GM21515 (cell line): Measurements from ENCODE around the gene IQSEC1.

Experiments used
- ATAC-seq: cut with Tn5 transposase; IDR thresholded peaks from one replicate; pipeline ENCODE4 v1.9.1; 2021; ENCODE audit not compliant: unreplicated experiment

Gene IQSEC1

DNA sequence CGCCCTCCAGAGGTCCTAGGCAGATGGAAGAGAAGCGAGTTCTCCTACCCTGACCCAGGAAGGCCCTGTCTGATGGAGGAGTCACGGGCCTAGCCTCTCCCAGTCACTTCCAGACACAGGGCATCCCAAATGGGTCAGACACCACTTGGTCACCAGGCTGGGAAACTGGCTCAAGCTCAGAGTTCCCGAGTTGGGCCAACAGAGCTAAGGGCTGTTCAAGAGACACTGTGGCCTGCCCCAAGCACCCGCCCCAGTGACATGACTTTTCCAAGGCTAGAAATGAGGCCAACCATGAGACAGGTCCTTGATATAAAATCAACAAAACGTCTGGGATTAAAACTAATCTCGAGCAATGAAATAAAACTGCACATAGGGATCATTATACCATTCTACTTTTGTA lies 113.8 kb downstream of the IQSEC1 start:
- no peak for ATAC-seq

GRCh38 chr3:12957824-12958792 lies 115.1 kb downstream of the IQSEC1 start:
- no peak for ATAC-seq

DNA sequence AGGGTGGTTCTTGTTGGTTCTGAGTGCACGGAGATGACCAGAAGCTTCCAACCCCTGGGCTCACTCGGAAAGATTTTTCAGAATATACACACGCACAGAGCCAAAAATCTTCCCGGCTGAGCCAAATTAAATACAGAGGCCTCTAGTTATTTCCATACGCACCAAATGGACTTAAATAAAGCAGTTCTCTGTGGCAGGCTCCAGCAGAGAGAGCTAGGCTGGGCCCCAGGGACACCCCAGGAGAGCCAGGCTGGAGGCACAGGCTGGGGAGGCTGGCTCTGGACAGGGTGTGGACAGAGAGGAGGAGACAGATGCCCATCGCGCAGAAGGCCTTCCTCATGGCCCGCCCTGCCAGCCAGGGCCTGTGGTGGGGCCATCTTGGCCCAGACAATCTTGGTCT lies 115.9 kb downstream of the IQSEC1 start:
- no peak for ATAC-seq

DNA sequence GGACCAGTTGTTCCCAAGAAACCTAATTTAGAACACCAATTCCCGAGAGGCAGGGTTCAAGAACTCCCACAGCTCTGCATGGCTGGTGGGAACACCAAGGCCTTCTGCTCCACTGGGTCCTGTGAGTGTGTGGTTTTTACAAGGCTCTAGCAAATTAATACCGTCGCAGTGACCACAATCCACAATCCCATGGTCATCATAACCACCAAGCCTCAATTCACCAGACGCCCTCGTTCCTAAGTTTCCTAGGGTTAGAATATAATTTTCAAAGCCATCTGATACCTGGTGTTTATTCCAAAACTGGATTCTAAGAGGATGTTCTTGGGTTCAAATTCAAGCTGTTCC lies 116.9 kb downstream of the IQSEC1 start:
- ATAC-seq, result no peak

- no peak for ATAC-seq
Measured at GRCh38 chr3:12955651-12956315, 117.4 kb downstream of the IQSEC1 start.

DNA sequence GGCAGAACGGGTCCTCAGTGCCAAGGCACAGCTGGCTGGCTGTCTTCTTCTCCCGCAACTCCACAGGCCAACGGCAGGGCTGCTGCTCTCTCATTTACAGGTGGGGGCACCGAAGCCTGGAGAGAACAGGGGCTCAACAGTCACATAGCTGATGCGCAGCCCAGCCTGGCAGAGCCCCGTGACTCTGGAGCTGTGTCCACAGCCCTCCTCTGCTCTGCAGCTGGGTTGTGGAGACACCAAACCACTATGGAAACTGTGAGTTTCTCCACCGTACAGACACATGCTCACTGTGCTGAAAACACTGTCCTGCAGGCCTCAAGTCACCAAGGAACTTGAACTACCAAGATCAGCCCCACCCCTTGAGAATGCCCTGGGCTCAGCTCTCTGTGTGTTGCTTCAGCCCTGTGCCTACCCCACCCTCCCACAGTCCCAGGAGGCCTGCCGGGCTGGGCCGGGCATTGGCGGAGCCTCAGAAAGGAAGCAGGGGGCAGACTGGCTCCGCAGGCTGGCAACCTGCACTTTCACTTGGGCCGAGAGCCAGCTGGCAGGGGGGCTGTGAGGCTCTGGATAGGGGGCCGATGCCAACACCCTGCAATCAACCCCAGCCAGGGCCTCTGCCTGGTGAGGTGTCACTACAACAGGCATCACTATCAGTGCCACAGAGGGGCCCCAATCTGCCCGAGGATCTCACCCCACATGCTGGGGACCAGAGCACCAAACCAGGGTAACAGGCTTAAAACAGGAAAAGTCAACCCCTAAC lies 118.2 kb downstream of the IQSEC1 start:
- no peak for ATAC-seq

- no peak for ATAC-seq
Measured at GRCh38 chr3:12954180-12954579, 119.0 kb downstream of the IQSEC1 start.

- no peak for ATAC-seq
Measured at GRCh38 chr3:12953201-12953995, 119.8 kb downstream of the IQSEC1 start.

GRCh38 chr3:12952343-12953200 lies 120.7 kb downstream of the IQSEC1 start:
- ATAC-seq, result no peak

GRCh38 chr3:12948891-12949711 lies 124.1 kb downstream of the IQSEC1 start:
- no peak for ATAC-seq

GRCh38 chr3:12948371-12948770 lies 124.9 kb downstream of the IQSEC1 start:
- no peak for ATAC-seq

- no peak for ATAC-seq
Measured at GRCh38 chr3:12947504-12948369, 125.5 kb downstream of the IQSEC1 start.

GRCh38 chr3:12946649-12947316 lies 126.4 kb downstream of the IQSEC1 start:
- ATAC-seq, result no peak

GRCh38 chr3:12946251-12946648 lies 127.0 kb downstream of the IQSEC1 start:
- no peak for ATAC-seq

DNA sequence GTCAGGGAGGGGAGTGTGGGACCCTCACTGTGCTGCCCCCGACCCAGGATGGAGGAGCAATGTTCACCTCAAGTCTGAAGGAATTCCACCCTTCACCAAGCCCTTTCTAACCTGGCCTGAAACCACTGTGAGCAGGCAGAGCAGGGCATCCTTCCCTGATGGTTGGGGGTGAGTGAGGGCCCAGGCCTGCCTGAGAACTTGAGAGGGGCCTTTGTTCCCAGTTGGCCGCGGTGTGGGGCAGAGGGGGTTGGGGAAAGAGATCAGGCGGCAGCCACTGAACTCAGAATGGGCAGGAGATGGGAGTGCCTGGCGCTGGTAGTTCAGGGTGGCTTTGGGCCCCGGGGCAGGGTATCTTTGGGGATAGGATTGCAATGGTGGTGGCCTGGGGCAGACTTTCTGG lies 128.4 kb downstream of the IQSEC1 start:
- no peak for ATAC-seq

DNA sequence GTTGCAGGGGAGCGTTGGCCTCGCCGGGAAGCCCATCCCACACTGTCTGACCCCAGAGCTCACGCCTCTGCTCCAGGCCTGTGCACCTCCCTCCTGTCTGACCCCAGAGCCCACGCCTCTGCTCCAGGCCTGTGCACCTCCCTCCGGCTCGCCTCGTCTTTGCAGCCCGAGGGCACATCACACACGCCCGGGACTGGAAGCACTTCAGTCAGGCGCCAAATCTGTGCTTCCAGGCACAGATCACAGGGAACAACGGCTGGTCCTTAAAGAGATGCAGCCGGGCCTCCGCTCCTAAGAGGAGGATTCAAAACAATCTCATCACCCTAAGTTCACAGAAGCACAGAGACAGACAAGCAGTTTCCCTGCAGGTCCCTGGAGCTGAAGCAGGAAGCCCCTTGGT lies 128.8 kb downstream of the IQSEC1 start:
- no peak for ATAC-seq
